Activated T-cell treated with anti-CD3 and anti-CD28 coated beads, Interleukin-2, amount 50 U/mL, for 48 hours (primary cell): ENCODE measurements around the gene STMN3.
"Not testable (repeated sequence)": the region's sequence is repeated elsewhere in the genome, so short reads cannot be mapped to it uniquely, and the experiment has no call there.

Source experiments
- DNase-seq, 2 experiments: peaks; one replicate each; pipeline ENCODE4 v3.0.0-alpha.2; 2020

The STMN3 gene

GRCh38 chr20:63635431-63636141 lies 17.6 kb downstream of the STMN3 start:
- DNase-seq, result peak; percentile 75

GRCh38 chr20:63633732-63634131 lies 19.5 kb downstream of the STMN3 start:
- no peak for DNase-seq

- not testable (repeated sequence) for DNase-seq
Observed at GRCh38 chr20:63631426-63631825, 21.8 kb downstream of the STMN3 start.

- DNase-seq, result not testable (repeated sequence)
Observed at GRCh38 chr20:63630956-63631355, 22.3 kb downstream of the STMN3 start.

GRCh38 chr20:63628246-63628975 lies 24.8 kb downstream of the STMN3 start:
- DNase-seq, result peak; percentile 84 to 86

- no peak for DNase-seq
Observed at GRCh38 chr20:63627751-63628245, 25.4 kb downstream of the STMN3 start.

- DNase-seq, result peak; percentile 97
Observed at GRCh38 chr20:63627129-63627750, 26.0 kb downstream of the STMN3 start.

- peak; percentile 75 to 84 for DNase-seq
Observed at GRCh38 chr20:63626424-63627128, 26.6 kb downstream of the STMN3 start, which contains the start of gene GMEB2. Gene GMEB2 (minus strand): TSS chr20:63627101. CDS start chr20:63619397, 7,704 bp downstream.

GRCh38 chr20:63625771-63626423 lies 27.3 kb downstream of the STMN3 start:
- peak; percentile 62 to 67 for DNase-seq

GRCh38 chr20:63624486-63624885 lies 28.7 kb downstream of the STMN3 start:
- no peak for DNase-seq

- DNase-seq, result no peak
Observed at GRCh38 chr20:63622732-63623131, 30.5 kb downstream of the STMN3 start.

- DNase-seq, result no peak
Observed at GRCh38 chr20:63622096-63622495, 31.1 kb downstream of the STMN3 start.

- DNase-seq, result no peak
Observed at GRCh38 chr20:63620991-63621390, 32.2 kb downstream of the STMN3 start.

- no peak for DNase-seq
Observed at GRCh38 chr20:63619505-63619904, 33.7 kb downstream of the STMN3 start.

- DNase-seq, result no peak
Observed at GRCh38 chr20:63619086-63619485, 34.1 kb downstream of the STMN3 start.

GRCh38 chr20:63618291-63618980 lies 34.8 kb downstream of the STMN3 start:
- no peak for DNase-seq

- DNase-seq, result no peak
Observed at GRCh38 chr20:63617876-63618265, 35.4 kb downstream of the STMN3 start.

- DNase-seq, result no peak
Observed at GRCh38 chr20:63617092-63617875, 35.9 kb downstream of the STMN3 start.

- peak in 1 of 2 experiments; percentile 35 for DNase-seq
Observed at GRCh38 chr20:63613863-63614594, 39.2 kb downstream of the STMN3 start.

- DNase-seq, result no peak
Observed at GRCh38 chr20:63612276-63612931, 40.8 kb downstream of the STMN3 start.
